ENCODE data around the gene B4GALT3. TPM values are rescaled to one million over a fixed set of nuclear protein-coding genes. Genes with fewer than 3 reads are reported as not detected.

The B4GALT3 gene
- total RNA-seq, 1 donor from 2014 or later, result 25.5 TPM

DNA sequence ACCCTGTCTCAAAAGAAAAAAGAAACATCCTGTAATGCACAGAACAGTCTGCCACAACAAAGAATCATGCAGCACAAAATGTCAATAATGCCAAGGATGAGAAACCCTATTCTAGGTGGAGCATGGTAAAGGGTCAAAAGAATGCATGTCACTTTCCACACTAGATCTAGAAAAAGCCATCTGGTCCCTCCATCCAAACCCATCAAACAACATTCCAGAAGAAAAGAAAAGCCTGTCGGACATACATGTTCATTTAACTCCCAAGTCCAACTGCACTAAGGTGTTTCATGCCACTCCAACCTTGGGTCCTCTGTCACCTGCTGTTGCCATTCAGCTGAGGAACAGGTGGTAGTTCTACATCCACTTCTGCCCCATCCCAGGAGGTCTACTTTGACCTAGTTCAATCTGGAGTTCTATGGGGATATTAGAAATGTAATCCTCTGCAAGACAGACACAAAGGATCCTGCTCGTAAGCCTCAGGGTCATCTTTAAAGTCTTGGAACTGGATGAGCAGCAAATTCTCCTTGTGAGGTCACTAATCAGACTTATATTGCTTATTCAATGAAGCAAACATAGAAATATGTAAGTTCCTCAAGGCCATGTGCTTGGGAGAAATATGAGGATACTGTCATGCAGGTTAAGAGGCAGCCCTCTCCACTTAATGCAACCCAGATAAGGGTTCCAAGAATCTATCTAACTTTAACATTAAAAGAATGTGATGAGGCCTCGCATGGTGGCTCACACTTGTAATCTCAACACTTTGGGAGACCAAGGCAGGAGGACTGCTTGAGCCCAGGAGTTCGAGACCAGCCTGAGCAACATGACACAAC, 48.5 kb downstream of the B4GALT3 start:
- no peak for DNase-seq (ENCODE audit: low read depth)

DNA sequence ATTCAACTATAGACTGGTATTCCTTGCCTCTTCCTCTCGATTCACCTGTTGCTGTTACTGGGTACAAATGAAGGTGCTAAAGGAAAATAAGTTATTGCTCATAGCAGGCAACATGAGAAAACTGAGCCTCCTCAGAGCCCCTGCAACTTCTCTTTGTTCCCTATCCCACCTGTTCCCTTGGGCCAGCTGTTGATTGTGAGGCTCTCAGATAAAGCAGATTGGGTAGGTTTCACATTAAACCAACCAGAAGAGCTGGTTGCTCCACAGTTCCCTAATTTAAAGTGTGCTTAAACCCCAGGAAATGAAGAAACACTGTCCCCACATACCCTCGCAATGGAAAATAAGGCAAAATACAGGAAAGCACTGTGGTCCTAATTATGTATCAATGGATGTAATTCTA, 49.7 kb downstream of the B4GALT3 start:
- no peak for DNase-seq (ENCODE audit: low read depth)

DNA sequence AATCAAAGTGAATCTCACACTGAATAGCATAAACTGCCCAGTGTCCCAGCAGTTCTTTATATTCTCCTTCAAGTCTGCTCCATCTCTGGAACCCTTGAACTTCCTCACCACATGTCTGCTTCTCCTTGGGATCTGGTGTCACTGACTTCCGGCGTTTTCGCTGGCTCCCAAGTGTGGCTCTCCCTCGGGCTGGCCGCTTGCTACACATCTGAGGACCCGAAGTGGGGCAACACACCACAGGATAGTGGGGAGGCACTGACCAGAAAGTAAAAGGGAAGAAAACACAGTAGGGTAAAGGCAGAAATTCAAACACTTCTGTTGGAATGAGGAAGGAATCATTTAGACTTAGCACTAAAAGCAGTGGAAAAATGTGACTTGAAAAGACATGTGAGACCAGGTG, 54.3 kb downstream of the B4GALT3 start:
- DNase-seq (ENCODE audit: low read depth), result no peak

DNA sequence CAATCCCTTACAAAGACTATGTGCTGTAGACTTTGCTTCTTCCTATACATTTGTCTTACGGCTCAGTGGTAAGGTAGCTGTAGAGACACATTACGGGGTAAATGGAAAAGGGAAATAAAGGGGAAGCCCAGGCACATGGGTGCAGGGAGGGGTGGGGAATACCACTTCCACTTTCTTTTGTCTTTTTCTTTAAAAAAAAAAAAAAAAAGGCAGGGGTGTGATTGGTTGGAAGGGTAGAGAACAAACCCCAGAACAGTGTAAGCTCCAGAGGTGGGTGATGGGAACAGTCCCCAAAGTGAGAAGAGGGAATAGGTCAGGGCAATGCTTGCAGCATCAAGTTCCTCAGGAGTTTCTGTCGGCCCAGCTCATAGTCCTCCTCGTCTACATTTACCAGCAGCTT, 55.5 kb downstream of the B4GALT3 start:
- DNase-seq (ENCODE audit: low read depth), result no peak

Other genes starting within 250 kb of the B4GALT3 start
- not detected in 2 replicates for gene ITLN2, start 222.7 kb downstream of the B4GALT3 start, total RNA-seq
- gene F11R, start 156.4 kb downstream of the B4GALT3 start, total RNA-seq, result 145 and 248 TPM in 2 replicates
- 45.1 and 106 TPM in 2 replicates for gene TSTD1, start 138.5 kb downstream of the B4GALT3 start, total RNA-seq
- gene USF1, start 131.5 kb downstream of the B4GALT3 start, total RNA-seq, result 61.1 and 80.9 TPM in 2 replicates
- 0.17 TPM in 1 of 2 replicates, not detected in the other for gene ARHGAP30, start 107.6 kb downstream of the B4GALT3 start, total RNA-seq
- 0.75 and 25.0 TPM in 2 replicates for gene NECTIN4, start 87.9 kb downstream of the B4GALT3 start, total RNA-seq
- gene KLHDC9, start 79.1 kb downstream of the B4GALT3 start, total RNA-seq, result 10.8 and 11.5 TPM in 2 replicates
- gene PFDN2, start 59.5 kb downstream of the B4GALT3 start, total RNA-seq, result 28.7 and 37.1 TPM in 2 replicates
- gene NIT1, start 59.4 kb downstream of the B4GALT3 start, total RNA-seq, result 25.7 and 26.8 TPM in 2 replicates
- 18.2 and 34.8 TPM in 2 replicates for gene DEDD, start 44.8 kb downstream of the B4GALT3 start, total RNA-seq
- gene UFC1, start 23.5 kb downstream of the B4GALT3 start, total RNA-seq, result 83.5 and 142 TPM in 2 replicates
- 1.7 and 16.2 TPM in 2 replicates for gene USP21, start 18.0 kb downstream of the B4GALT3 start, total RNA-seq
- 24.9 and 36.8 TPM in 2 replicates for gene PPOX, start 11.1 kb downstream of the B4GALT3 start, total RNA-seq
- under 0.01 and 0.35 TPM in 2 replicates for gene ADAMTS4, start 21.5 kb upstream of the B4GALT3 start, total RNA-seq
- gene NDUFS2, start 24.9 kb upstream of the B4GALT3 start, total RNA-seq, result 175 and 194 TPM in 2 replicates
- not detected in 2 replicates for gene FCER1G, start 37.8 kb upstream of the B4GALT3 start, total RNA-seq
- not detected in 2 replicates for gene APOA2, start 46.1 kb upstream of the B4GALT3 start, total RNA-seq
- gene TOMM40L, start 48.6 kb upstream of the B4GALT3 start, total RNA-seq, result 16.5 and 17.4 TPM in 2 replicates
- gene NR1I3, start 60.7 kb upstream of the B4GALT3 start, total RNA-seq, result not detected in 2 replicates
- 0.30 TPM in 1 of 2 replicates, not detected in the other for gene PCP4L1, start 81.2 kb upstream of the B4GALT3 start, total RNA-seq
- 0.45 and 1.4 TPM in 2 replicates for gene MPZ, start 132.5 kb upstream of the B4GALT3 start, total RNA-seq
- gene SDHC, start 136.9 kb upstream of the B4GALT3 start, total RNA-seq, result 45.8 and 103 TPM in 2 replicates
- not detected in 2 replicates for gene CFAP126, start 190.4 kb upstream of the B4GALT3 start, total RNA-seq

All from renal cortical epithelial cell (primary cell).